ENCODE measurements around the gene TTC21B.
"Not testable (repeated sequence)": the region's sequence is repeated elsewhere in the genome, so short reads cannot be mapped to it uniquely, and the experiment has no call there.

The TTC21B gene

GRCh38 chr2:165953655-165954606, at the start of gene TTC21B:
TTC21B (minus strand) TSS chr2:165953776; CDS start chr2:165953705, 71 bp downstream.
- H3K36me3 ChIP-seq (ENCODE audit: low read depth) = peaks cover 5% of the 10 kb centered on the region
- TF ChIP-seq CTCF (IDR thresholded peaks at IDR 0.05; ENCODE audit: poor library complexity, severe bottlenecking) = peak; percentile 82
- no peaks in the 10 kb centered on the region for H3K27me3 ChIP-seq (ENCODE audit: insufficient read depth, poor library complexity, severe bottlenecking)
- peaks cover 14% of the 10 kb centered on the region for H3K4me1 ChIP-seq (ENCODE audit: insufficient read depth, poor library complexity, severe bottlenecking)
- peak within 1 kb of the TSS; percentile 53 for H3K4me3 ChIP-seq (ENCODE audit: severe bottlenecking)
- H3K27ac ChIP-seq (ENCODE audit: poor library complexity, severe bottlenecking) = peak within 1 kb of the TSS; percentile 69
- peak; percentile 92 for ATAC-seq (ENCODE audit: low read depth)
- H3K9me3 ChIP-seq (ENCODE audit: severe bottlenecking) = no peaks in the 10 kb centered on the region
- peak; percentile 95 for DNase-seq (ENCODE audit: low spot score)

- no peak for DNase-seq (ENCODE audit: low spot score)
- no peak for ATAC-seq (ENCODE audit: low read depth)
- Histone ChIP-seq H3K4me1 (ENCODE audit: insufficient read depth, poor library complexity, severe bottlenecking) (peaks cover 5% of the 10 kb centered on the region), H3K36me3 (ENCODE audit: low read depth) (no peaks in the 10 kb centered on the region), H3K27ac (ENCODE audit: poor library complexity, severe bottlenecking) (no peak overlapping the region), H3K4me3 (ENCODE audit: severe bottlenecking) (no peak overlapping the region), H3K9me3 (ENCODE audit: severe bottlenecking) (no peaks in the 10 kb centered on the region), H3K27me3 (ENCODE audit: insufficient read depth, poor library complexity, severe bottlenecking) (peaks cover 5% of the 10 kb centered on the region)
- no peak for TF ChIP-seq CTCF (IDR thresholded peaks at IDR 0.05; ENCODE audit: poor library complexity, severe bottlenecking)
Measured at GRCh38 chr2:166000401-166000800, 46.8 kb upstream of the TTC21B start.

- no peaks in the 10 kb centered on the region for H3K36me3 ChIP-seq (ENCODE audit: low read depth)
- DNase-seq (ENCODE audit: low spot score) (no peak), ATAC-seq (ENCODE audit: low read depth) (no peak)
- no peak overlapping the region for H3K4me3 ChIP-seq (ENCODE audit: severe bottlenecking)
- H3K27me3 ChIP-seq (ENCODE audit: insufficient read depth, poor library complexity, severe bottlenecking) = no peaks in the 10 kb centered on the region
- no peaks in the 10 kb centered on the region for H3K4me1 ChIP-seq (ENCODE audit: insufficient read depth, poor library complexity, severe bottlenecking)
- H3K27ac ChIP-seq (ENCODE audit: poor library complexity, severe bottlenecking) = no peak overlapping the region
- TF ChIP-seq CTCF (IDR thresholded peaks at IDR 0.05; ENCODE audit: poor library complexity, severe bottlenecking) = no peak
- no peaks in the 10 kb centered on the region for H3K9me3 ChIP-seq (ENCODE audit: severe bottlenecking)
Measured at GRCh38 chr2:165990846-165991245, 37.3 kb upstream of the TTC21B start.

- Histone ChIP-seq H3K4me1 (ENCODE audit: insufficient read depth, poor library complexity, severe bottlenecking) (no peaks in the 10 kb centered on the region), H3K27me3 (ENCODE audit: insufficient read depth, poor library complexity, severe bottlenecking) (no peaks in the 10 kb centered on the region), H3K27ac (ENCODE audit: poor library complexity, severe bottlenecking) (no peak overlapping the region), H3K9me3 (ENCODE audit: severe bottlenecking) (no peaks in the 10 kb centered on the region), H3K36me3 (ENCODE audit: low read depth) (no peaks in the 10 kb centered on the region), H3K4me3 (ENCODE audit: severe bottlenecking) (no peak overlapping the region)
- no peak for TF ChIP-seq CTCF (IDR thresholded peaks at IDR 0.05; ENCODE audit: poor library complexity, severe bottlenecking)
- DNase-seq (ENCODE audit: low spot score) = no peak
- no peak for ATAC-seq (ENCODE audit: low read depth)
Measured at GRCh38 chr2:165989851-165990250, 36.3 kb upstream of the TTC21B start.

GRCh38 chr2:165985120-165985519, 31.5 kb upstream of the TTC21B start:
- no peak overlapping the region for H3K27ac ChIP-seq (ENCODE audit: poor library complexity, severe bottlenecking)
- no peak overlapping the region for H3K4me3 ChIP-seq (ENCODE audit: severe bottlenecking)
- no peaks in the 10 kb centered on the region for H3K4me1 ChIP-seq (ENCODE audit: insufficient read depth, poor library complexity, severe bottlenecking)
- H3K27me3 ChIP-seq (ENCODE audit: insufficient read depth, poor library complexity, severe bottlenecking) = no peaks in the 10 kb centered on the region
- no peaks in the 10 kb centered on the region for H3K9me3 ChIP-seq (ENCODE audit: severe bottlenecking)
- ATAC-seq (ENCODE audit: low read depth) = no peak
- H3K36me3 ChIP-seq (ENCODE audit: low read depth) = no peaks in the 10 kb centered on the region
- no peak for DNase-seq (ENCODE audit: low spot score)
- no peak for TF ChIP-seq CTCF (IDR thresholded peaks at IDR 0.05; ENCODE audit: poor library complexity, severe bottlenecking)

GRCh38 chr2:165972161-165972560, 18.6 kb upstream of the TTC21B start:
- H3K9me3 ChIP-seq (ENCODE audit: severe bottlenecking); ATAC-seq (ENCODE audit: low read depth); H3K27ac ChIP-seq (ENCODE audit: poor library complexity, severe bottlenecking); H3K4me1 ChIP-seq (ENCODE audit: insufficient read depth, poor library complexity, severe bottlenecking); H3K36me3 ChIP-seq (ENCODE audit: low read depth); H3K4me3 ChIP-seq (ENCODE audit: severe bottlenecking); DNase-seq (ENCODE audit: low spot score); H3K27me3 ChIP-seq (ENCODE audit: insufficient read depth, poor library complexity, severe bottlenecking): not testable (repeated sequence)

All from RWPE2 (cell line).